Nephron (organoid): ENCODE results near the gene PKP3.
"Not testable (repeated sequence)": the region's sequence is repeated elsewhere in the genome, so short reads cannot be mapped to it uniquely, and the experiment has no call there.

Source experiments
- H3K27ac Mint-ChIP-seq, 3 experiments: 2 replicates each; pipeline ENCODE4 v1.8.0; 2020; ENCODE audit warnings: mixed read lengths in 3 of 3, mild to moderate bottlenecking in 2 of 3, moderate library complexity in 1 of 3
- H3K27me3 Mint-ChIP-seq: 2 replicates; pipeline ENCODE4 v1.8.0; 2021; ENCODE audit warnings: low read depth, mild to moderate bottlenecking, moderate library complexity, mixed read lengths
- H3K36me3 Mint-ChIP-seq: 2 replicates; pipeline ENCODE4 v1.8.0; 2020; ENCODE audit warnings: low read depth, mixed read lengths
- H3K4me1 Mint-ChIP-seq: 2 replicates; pipeline ENCODE4 v1.8.0; 2020; ENCODE audit warnings: mixed read lengths
- H3K4me3 Mint-ChIP-seq, 3 experiments: 2 replicates each; pipeline ENCODE4 v1.8.0; 2020; ENCODE audit warnings: mild to moderate bottlenecking in 3 of 3, mixed read lengths in 3 of 3, moderate library complexity in 2 of 3
- H3K9me3 Mint-ChIP-seq: 2 replicates; pipeline ENCODE4 v1.8.0; 2020; ENCODE audit warnings: mixed read lengths
- CTCF ChIP-seq, 3 experiments: fragments of 200-600 bp; sonication (generic); IDR thresholded peaks; one replicate each; pipeline ENCODE4 v1.5.0; 2021; ENCODE audit warnings: antibody characterized with exemption in 3 of 3; ENCODE audit not compliant: unreplicated experiment in 3 of 3

Gene PKP3

GRCh38 chr11:422249-422656 lies 28.2 kb downstream of the PKP3 start:
- Mint-ChIP-seq H3K36me3 (peaks cover 3% of the 10 kb centered on the region), H3K27ac (no peak overlapping the region), H3K4me3 (no peak overlapping the region), H3K4me1 (no peaks in the 10 kb centered on the region), H3K27me3 (peaks cover 40% of the 10 kb centered on the region), H3K9me3 (peaks cover 5% of the 10 kb centered on the region)
- TF ChIP-seq CTCF (IDR thresholded peaks at IDR 0.05; ENCODE audit: unreplicated experiment in 3 of 3), result no peak

- Mint-ChIP-seq H3K4me3 (no peak overlapping the region), H3K27me3 (peaks cover 25% of the 10 kb centered on the region), H3K36me3 (peaks cover 3% of the 10 kb centered on the region), H3K27ac (no peak overlapping the region), H3K4me1 (no peaks in the 10 kb centered on the region), H3K9me3 (peaks cover 5% of the 10 kb centered on the region)
- TF ChIP-seq CTCF (IDR thresholded peaks at IDR 0.05; ENCODE audit: unreplicated experiment in 3 of 3), result no peak
Observed at GRCh38 chr11:424232-424631, 30.2 kb downstream of the PKP3 start.

GRCh38 chr11:424766-425165 lies 30.8 kb downstream of the PKP3 start:
- not testable (repeated sequence) for H3K27ac Mint-ChIP-seq, H3K4me3 Mint-ChIP-seq, H3K9me3 Mint-ChIP-seq, H3K4me1 Mint-ChIP-seq, H3K36me3 Mint-ChIP-seq
- peaks cover 25% of the 10 kb centered on the region for H3K27me3 Mint-ChIP-seq

- H3K4me1 Mint-ChIP-seq, result no peaks in the 10 kb centered on the region
- H3K4me3 Mint-ChIP-seq, result no peak overlapping the region
- peaks cover 21% of the 10 kb centered on the region for H3K27me3 Mint-ChIP-seq
- H3K36me3 Mint-ChIP-seq, result peaks cover 3% of the 10 kb centered on the region
- TF ChIP-seq CTCF (IDR thresholded peaks at IDR 0.05; ENCODE audit: unreplicated experiment in 3 of 3), result no peak
- H3K9me3 Mint-ChIP-seq, result peaks cover 5% of the 10 kb centered on the region
- H3K27ac Mint-ChIP-seq, result no peak overlapping the region
Observed at GRCh38 chr11:425301-425700, 31.3 kb downstream of the PKP3 start.

GRCh38 chr11:426851-427250 lies 32.8 kb downstream of the PKP3 start:
- Mint-ChIP-seq H3K36me3 (peaks cover 3% of the 10 kb centered on the region), H3K27me3 (peaks cover 21% of the 10 kb centered on the region), H3K9me3 (peaks cover 5% of the 10 kb centered on the region), H3K4me3 (no peak overlapping the region), H3K27ac (no peak overlapping the region), H3K4me1 (no peaks in the 10 kb centered on the region)
- no peak for TF ChIP-seq CTCF (IDR thresholded peaks at IDR 0.05; ENCODE audit: unreplicated experiment in 3 of 3)

- Mint-ChIP-seq H3K27me3 (peaks cover 17% of the 10 kb centered on the region), H3K36me3 (peaks cover 3% of the 10 kb centered on the region), H3K4me1 (no peaks in the 10 kb centered on the region), H3K9me3 (peaks cover 5% of the 10 kb centered on the region), H3K27ac (no peak overlapping the region), H3K4me3 (no peak overlapping the region)
- TF ChIP-seq CTCF (IDR thresholded peaks at IDR 0.05; ENCODE audit: unreplicated experiment in 3 of 3), result no peak
Observed at GRCh38 chr11:428295-428694, 34.3 kb downstream of the PKP3 start.
